Cardiac muscle cell (in vitro differentiated cells and primary cell): ENCODE measurements around the gene SYT9. TPM values are rescaled to one million over a fixed set of nuclear protein-coding genes. Genes with fewer than 3 reads are reported as not detected.
"Not testable (repeated sequence)": the region's sequence is repeated elsewhere in the genome, so short reads cannot be mapped to it uniquely, and the experiment has no call there.

Experiments used
- DNase-seq, 2 donors: peaks; one replicate each; pipeline versions ENCODE4 v3.0.0 to v3.0.0-alpha.2; 2010 to 2017; ENCODE audit warnings: low read depth in 1 of 2, low spot score in 1 of 2
- H3K27ac ChIP-seq: fragments of 200-600 bp; sonication (generic); 2 replicates; pipeline ENCODE4 v1.5.1; 2016
- H3K27me3 ChIP-seq: fragments of 200-600 bp; sonication (generic); 2 replicates; pipeline ENCODE4 v1.6.0; 2016; ENCODE audit warnings: control low read depth
- H3K36me3 ChIP-seq: fragments of 200-600 bp; sonication (generic); 2 replicates; pipeline ENCODE4 v1.5.1; 2016; ENCODE audit warnings: control low read depth
- H3K4me1 ChIP-seq: fragments of 200-600 bp; sonication (generic); 2 replicates; pipeline ENCODE4 v1.8.1; 2017; ENCODE audit warnings: low read depth, mild to moderate bottlenecking, mixed run types
- H3K4me3 ChIP-seq: fragments of 200-600 bp; sonication (generic); 2 replicates; pipeline ENCODE4 v1.5.1; 2016; ENCODE audit warnings: mild to moderate bottlenecking
- H3K9me3 ChIP-seq: fragments of 200-600 bp; sonication (generic); 2 replicates; pipeline ENCODE4 v1.5.1; 2017; ENCODE audit warnings: low read depth, mild to moderate bottlenecking, control low read depth
- CTCF ChIP-seq: IDR thresholded peaks from 2 replicates; pipeline ENCODE4 v1.5.1; 2012; ENCODE audit warnings: low read depth, mild to moderate bottlenecking, low read length
- polyA plus RNA-seq: library from polyadenylated mRNA; unstranded; fragments of >200 nt; fragmentation: Nextera tagmentation; extraction: Ambion mirVana; gene quantifications from 2 replicates; pipeline ENCODE4 v1.2.1, GENCODE V29; 2016
- total RNA-seq: library from RNA; depleted of rRNA; stranded (reverse); fragments of >200 nt; gene quantifications from 2 replicates; pipeline ENCODE4 v1.2.3, GENCODE V29; 2016

Gene SYT9
- total and polyA plus RNA-seq, 2 experiments from 2014 or later, result 1.3 to 2.2 TPM

- Histone ChIP-seq H3K27ac (peak overlapping the region; percentile 30), H3K4me3 (no peak overlapping the region), H3K9me3 (no peaks in the 10 kb centered on the region), H3K36me3 (no peaks in the 10 kb centered on the region), H3K4me1 (no peaks in the 10 kb centered on the region), H3K27me3 (no peaks in the 10 kb centered on the region)
- DNase-seq, result no peak
- TF ChIP-seq CTCF, result no peak
Measured at GRCh38 chr11:7332962-7333361, 81.3 kb downstream of the SYT9 start.

GRCh38 chr11:7335442-7335841 is 83.7 kb downstream of the SYT9 start:
- H3K9me3 ChIP-seq, H3K27ac ChIP-seq, H3K4me1 ChIP-seq, H3K4me3 ChIP-seq, H3K36me3 ChIP-seq, DNase-seq, H3K27me3 ChIP-seq: not testable (repeated sequence)

DNA sequence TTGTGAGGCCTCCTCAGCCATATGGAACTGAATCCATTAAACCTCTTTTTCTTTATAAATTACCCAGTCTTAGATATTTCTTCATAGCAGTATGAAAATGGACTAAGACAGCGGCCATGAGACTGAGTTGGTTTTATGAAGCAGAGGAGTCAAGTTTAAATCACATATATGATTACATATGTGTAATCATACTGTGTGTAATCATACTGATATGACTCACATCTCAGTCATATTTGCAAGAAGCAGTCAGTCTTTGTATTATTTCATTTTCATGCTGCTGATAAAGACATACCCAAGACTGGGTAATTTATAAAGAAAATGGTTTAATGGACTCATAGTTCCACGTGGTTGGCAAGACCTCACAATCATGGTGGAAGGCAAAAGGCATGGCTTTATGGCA is 89.8 kb downstream of the SYT9 start:
- TF ChIP-seq CTCF, result no peak
- H3K9me3 ChIP-seq, result no peaks in the 10 kb centered on the region
- H3K36me3 ChIP-seq, result no peaks in the 10 kb centered on the region
- H3K4me1 ChIP-seq, result peaks cover 8% of the 10 kb centered on the region
- H3K4me3 ChIP-seq, result no peak overlapping the region
- H3K27ac ChIP-seq, result no peak overlapping the region
- H3K27me3 ChIP-seq, result no peaks in the 10 kb centered on the region
- no peak for DNase-seq

- Histone ChIP-seq H3K27ac (peak overlapping the region; percentile 80), H3K4me1 (peaks cover 21% of the 10 kb centered on the region), H3K4me3 (no peak overlapping the region), H3K27me3 (no peaks in the 10 kb centered on the region), H3K9me3 (no peaks in the 10 kb centered on the region), H3K36me3 (no peaks in the 10 kb centered on the region)
- DNase-seq, result peak in 1 of 2 donors; percentile 1
- TF ChIP-seq CTCF, result no peak
Measured at GRCh38 chr11:7347611-7348431, 96.1 kb downstream of the SYT9 start.

DNA sequence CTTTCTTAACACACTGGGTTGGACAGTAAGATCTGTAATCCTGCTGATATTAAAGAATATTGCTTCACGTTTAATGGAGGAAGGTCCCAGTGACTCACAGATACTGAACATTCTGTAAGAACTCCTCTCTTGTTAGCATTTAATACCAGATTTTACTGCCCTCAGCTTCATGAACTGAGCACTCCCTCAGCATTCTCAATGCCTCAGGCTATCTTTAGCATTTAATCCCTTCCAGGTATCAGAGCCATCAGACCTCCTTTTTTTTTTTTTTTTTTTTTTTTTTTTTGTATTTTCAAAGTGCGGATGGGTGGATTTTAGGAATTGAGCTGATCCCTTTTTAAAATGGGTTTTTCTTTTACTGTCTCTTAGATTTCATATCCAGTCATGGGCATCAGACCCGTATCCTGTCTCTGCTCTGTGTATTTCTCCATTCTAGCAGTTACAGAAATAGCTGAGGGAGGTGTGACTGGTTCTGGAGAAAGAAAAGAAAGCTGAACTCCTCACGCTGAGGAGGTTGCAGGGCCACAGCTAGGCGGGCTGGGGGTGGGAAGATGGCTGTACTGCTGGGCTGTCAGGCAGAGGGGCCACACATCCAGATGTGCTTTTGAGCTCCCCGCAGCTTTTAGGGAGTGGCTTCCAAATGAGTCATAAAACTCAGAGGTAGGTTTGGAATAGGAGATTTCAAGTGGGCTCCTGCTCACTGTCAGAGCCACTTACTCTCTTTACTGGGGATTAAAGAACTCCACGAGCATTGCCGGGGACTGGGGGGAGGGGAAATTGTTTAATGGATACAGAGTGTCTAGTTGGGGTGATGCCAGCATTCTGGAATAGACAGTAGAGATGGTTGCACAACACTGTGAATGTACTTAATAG is 97.0 kb downstream of the SYT9 start:
- no peak for TF ChIP-seq CTCF
- no peak overlapping the region for H3K4me3 ChIP-seq
- no peaks in the 10 kb centered on the region for H3K9me3 ChIP-seq
- H3K4me1 ChIP-seq, result peaks cover 21% of the 10 kb centered on the region
- DNase-seq, result peak; percentile 10 to 81
- H3K36me3 ChIP-seq, result no peaks in the 10 kb centered on the region
- no peaks in the 10 kb centered on the region for H3K27me3 ChIP-seq
- peak overlapping the region; percentile 80 for H3K27ac ChIP-seq

DNA sequence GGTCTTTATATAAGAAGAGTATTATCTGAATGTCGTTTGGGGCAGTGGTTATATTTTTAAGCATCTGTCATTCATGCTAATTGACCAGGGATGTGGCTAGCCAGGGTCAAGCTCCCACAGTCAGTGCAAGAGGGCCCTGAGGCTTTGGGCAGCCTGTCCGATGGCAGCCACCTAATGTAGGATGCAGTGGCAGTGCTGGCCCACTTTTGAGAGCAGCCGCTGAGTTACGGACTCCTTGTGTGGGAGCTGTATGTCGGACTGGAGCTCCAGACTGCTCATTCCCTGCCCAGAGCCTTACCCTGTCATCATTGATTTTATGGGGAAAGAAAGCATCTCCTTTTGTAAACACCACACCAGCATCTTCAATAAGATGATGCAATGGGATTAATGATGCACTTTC is 99.5 kb downstream of the SYT9 start:
- no peaks in the 10 kb centered on the region for H3K27me3 ChIP-seq
- no peak overlapping the region for H3K4me3 ChIP-seq
- no peak for TF ChIP-seq CTCF
- H3K4me1 ChIP-seq, result peaks cover 21% of the 10 kb centered on the region
- H3K36me3 ChIP-seq, result no peaks in the 10 kb centered on the region
- no peak overlapping the region for H3K27ac ChIP-seq
- no peaks in the 10 kb centered on the region for H3K9me3 ChIP-seq
- DNase-seq, result no peak
